ENCODE results near the gene PRRT3.

- TF ChIP-seq MXI1 (IDR thresholded peaks at IDR 0.05; ENCODE audit: borderline replicate concordance, low read depth, low read length) (no peak), ZNF777 (CRISPR knock-in tag; IDR thresholded peaks at IDR 0.05) (no peak)
These were observed 11.5 kb downstream of the PRRT3 start for GRCh38 chr3:9940746-9941145.

All from HepG2 (cell line).